Activated naive CD4-positive, alpha-beta T cell (primary cell): ENCODE results near the gene TRIM50.
"Not testable (repeated sequence)": the region's sequence is repeated elsewhere in the genome, so short reads cannot be mapped to it uniquely, and the experiment has no call there.

Experiments used
- DNase-seq, 4 experiments: peaks; one replicate each; lab custom pipeline; 2025; lab: John Stamatoyannopoulos, UW

TRIM50 gene

DNA sequence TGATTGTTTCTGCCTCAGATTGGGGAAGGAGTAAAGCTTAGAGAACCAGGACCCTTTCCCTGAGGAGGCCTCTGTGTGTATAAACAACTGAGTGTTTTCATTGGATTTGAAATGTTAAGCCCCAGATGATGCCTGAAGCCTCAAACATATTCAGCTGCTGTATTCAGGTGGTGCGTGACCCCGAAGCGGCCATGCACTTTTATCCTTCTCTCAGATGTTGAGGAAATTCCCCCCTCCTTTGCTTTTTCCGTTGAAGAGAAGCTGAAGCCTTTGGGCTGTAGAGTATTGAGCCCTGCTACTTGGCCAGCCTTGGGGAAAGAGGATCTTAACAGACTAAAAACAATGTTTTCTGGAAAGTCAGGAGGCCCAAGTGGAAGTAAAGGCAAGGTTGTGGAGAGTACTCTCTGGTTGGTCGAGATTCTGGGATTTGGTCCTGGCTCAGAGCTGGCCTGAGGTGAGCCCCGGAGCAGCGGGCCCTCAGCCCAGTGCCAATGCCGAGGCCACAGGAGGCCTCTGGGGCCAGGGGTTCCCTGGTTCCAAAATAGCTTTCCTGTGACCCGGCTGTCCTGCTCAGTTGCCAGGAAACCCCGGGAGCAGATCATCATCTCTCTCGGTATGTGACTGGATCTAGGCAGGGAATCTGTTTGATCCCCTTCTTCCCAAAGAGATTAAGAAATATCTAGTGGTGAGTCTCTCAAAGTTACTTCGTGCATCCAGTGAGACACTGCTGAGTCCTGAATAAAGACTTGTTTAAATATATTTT is 22.6 kb upstream of the TRIM50 start:
- DNase-seq: no peak

DNA sequence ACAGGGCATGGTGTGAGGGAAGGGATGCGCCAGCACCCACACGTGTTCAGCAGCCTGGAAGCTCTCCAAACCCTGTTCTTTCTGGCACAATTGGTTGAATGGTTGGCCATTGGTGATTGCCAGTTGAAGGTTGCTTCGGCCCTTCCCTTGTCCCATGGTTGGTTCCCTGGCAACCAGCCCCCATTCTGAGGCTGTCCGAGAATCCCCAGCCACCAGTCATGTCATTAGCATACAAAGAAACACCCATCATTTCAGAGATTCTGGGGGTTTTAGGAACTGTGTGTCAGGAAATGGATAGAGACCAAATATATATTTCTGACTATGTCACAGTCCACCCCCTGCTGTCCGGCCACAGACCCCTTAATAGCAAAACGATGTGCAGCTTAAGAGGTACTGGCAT is 21.9 kb upstream of the TRIM50 start:
- no peak for DNase-seq

DNA sequence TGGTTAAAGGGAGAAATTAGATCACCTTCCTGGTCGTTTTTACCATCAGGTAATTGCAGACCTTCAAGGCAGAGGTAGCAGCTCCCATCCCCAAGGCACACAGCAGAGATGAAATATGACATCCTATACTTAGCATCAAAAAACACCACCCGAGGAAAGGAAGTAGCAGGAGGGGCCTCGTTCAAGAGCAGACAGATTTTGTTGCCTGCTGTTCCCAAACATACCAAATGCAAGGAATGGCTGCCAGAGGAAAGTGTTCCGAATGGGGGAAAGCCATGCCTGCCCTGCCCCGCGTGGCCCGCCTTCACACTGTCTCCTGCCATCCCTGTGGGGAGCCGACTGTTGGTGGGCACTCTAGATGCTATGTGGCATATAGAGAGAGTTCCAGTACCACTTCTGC is 18.1 kb upstream of the TRIM50 start:
- no peak for DNase-seq

DNA sequence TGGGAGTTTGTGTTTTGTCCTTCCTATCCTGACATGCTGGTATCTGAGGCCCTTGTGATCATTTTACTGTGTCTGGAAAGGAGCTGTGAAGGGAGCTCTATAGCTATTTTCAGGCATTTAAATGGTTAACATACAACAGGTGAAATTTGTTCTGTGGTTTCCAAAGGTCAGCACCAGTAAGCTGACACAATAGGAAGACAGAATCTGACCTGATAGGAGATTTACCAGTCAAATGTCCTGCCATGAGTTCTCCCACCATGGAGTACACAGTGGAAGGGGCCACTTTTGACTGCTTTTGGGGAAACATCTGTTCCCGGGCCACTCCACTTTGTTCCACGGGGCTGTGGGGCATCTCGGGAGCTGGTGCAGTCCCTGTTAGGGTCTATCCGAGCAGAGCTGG is 17.7 kb upstream of the TRIM50 start:
- no peak for DNase-seq

DNA sequence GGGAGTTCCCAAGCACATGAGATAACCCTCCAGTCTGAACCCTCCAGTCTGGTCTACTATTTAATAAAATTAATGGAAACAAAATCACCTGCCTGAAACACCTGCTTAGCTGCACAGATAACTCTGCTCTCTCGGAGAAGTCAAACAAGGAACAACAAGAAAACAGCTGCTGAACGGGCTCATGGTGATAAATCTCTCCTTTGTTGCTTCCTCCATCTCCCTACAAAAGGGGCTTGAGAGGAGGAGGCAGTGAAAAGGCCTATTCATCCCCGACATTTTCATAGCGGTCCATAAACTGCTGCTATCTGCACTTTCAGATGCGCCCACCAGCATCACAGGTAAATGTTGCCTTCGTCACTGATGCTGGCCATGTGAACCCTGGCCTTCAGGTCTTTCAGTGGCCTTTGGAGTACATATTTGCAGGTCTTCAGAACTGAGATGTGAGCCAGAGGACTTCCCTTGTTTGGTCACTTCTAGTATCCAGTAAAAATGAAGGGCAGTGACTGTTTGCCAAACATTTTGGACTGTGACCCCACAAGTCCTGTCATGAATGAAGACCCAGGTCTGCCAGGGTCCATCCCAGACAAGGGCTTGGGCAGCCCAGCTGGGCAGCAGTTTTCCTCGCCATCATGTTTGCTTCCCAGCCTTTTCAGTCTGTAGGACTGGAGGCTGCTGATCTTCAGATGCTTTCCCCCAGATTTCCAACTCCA is 15.9 kb upstream of the TRIM50 start:
- DNase-seq: no peak

DNA sequence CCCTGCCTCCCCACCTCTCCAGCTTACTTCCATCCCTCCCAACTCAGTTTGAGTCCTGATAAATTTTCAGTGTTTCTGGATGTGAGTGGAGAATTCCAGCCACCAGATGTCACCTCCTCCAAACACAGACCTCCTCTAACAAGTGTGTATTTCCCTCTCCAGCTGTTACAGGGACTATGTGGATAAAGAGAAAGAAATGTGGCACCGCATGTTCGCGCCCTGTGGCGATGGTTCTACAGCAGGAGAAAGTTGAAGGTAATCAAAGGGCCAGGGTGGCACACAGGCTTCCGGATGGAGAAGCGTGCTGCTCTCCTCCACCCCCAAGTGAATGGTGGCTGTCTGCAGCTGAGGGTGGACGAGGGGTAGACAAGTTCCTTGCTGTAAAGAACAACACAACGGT is 14.8 kb upstream of the TRIM50 start:
- DNase-seq: no peak

DNA sequence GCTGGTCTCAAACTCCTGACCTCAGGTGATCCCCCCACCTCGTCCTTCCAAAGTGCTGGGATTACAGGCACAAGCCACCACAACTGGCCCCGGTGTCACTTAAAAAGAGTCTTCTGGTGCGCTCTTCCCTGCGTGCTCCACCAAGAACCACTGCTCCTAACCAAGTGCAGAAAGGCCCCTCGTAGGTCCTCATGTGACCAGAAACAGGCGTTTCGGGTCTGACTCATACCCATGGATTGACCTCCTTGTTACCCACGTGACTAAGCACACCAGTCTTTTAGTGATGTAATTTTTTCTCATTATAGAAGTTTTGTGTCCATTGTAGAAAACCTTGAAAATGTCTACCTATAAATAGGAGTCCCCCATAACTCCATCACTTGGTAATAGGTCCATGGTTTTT is 14.0 kb upstream of the TRIM50 start:
- DNase-seq: no peak

DNA sequence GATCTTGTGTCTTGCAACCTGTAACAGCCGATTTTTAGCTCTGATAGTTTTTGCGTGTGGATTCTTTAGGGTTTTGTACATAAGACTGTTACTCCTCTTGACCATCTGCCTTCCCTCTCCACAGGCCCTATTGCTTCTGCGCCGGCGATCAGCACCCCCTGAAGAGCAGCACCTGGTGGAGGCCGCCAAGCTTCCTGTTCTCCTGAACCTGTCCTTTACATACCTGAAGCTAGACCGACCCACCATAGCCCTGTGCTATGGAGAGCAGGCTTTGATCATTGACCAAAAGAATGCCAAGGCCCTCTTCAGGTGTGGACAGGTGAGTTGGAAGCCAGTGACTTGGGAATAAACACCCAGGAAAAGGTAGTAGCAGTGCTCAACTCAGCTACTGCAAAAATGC is 12.6 kb upstream of the TRIM50 start:
- no peak for DNase-seq

DNA sequence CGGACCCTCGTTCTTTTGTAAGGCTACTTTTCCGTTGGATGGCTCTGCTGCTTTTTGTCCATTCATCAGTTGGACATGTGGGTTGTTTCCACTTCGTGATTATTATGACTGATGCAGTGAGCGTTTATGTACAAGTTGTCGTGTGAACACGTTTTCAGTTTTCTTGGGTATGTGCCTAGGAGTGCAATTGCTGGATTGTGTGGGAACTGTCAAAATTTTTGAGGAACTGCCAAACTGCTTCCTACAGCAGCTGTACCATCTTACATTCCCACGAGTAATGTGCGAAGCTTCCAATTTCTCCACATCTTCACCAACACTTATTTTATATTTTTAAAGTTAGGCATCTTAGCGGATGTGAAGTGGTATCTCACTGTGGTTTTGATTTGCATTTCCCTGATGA is 10.4 kb upstream of the TRIM50 start:
- no peak for DNase-seq

DNA sequence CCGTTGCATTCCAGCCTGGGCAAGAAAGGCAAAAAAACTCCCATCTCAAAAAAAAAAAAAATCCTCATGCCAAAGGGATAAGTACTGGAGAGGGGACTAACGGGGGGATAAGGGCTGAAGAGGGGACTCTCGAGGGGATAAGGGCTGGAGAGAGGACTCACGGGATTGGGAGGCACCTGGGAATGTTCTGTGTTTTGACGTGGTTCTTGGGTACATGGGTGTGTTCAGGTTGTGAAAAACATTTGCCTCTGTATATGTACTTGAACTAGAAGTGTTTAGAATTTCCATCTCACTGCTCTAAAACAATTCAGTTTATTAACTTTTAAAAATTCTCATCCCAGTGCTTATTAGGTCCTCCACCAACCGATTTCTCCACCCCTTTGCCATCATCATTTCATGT is 4.6 kb upstream of the TRIM50 start:
- no peak for DNase-seq

DNA sequence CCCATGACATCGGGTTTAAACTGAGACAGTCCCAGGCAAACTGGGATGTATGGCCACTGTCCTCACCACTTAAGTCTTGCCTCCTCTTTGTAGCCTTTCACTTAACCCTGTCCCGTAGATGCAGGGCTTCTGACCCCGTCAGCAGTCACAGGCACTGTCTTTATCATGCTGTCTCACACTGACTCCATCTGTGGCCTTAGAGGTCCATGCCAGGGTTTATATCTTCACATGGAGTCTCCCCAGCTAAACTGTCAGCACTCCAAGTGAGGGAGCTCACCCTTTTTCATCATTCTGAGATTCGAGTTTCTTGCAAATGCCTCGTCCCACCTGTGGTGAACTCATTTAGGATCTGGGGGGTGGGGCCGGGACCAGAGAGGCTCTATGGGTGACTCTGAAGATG is 2.9 kb upstream of the TRIM50 start:
- no peak for DNase-seq

DNA sequence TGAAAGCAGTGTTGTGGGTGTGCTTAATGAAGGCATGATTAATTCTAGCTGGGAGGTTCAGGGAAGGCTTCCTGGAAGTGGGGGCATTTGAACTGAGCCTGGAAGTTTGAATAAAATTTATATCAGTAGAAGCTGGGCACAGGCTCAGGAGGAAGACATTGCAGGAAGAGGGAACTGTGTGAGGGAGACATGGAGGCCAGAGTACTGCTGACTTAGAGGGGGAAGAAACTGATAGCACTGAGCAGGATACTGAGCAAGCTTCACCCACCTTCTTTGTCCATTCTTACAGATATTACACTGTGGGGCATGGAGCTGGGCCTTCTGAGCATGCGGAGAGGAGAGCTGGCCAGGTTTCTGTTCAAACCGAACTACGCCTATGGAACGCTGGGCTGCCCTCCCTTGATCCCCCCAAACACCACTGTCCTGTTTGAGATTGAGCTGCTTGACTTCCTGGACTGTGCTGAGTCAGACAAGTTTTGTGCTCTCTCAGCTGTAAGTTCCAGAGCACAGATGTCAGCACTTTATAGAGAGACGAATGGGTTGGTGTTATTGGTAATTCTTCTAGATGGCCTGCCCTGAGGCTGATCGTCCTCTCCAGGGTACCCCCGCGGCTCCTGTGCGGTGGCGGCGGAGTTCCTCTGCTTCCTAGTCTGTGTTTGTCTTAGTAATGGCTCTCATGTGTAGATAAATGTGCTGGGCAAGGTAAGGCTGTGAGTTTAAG is 2.1 kb upstream of the TRIM50 start:
- DNase-seq: no peak

DNA sequence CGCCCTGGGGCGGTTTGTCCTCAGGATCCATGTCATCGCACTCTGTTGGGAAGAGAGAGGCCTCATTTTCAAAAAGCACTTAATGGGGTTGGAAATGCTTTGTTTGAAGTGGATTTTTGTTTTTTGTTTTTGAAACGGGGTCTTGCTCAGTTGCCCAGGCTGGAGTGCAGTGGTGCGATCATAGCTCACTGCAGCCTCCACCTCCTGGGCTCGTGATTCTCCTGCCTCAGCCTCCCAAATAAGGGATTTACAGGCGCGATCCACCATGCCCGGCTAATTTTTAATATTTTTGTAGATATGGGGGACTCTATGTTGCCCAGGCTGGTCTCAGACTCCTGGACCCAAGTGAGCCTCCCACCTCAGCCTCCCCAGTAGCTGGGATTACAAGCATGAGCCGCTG is 814 bp upstream of the TRIM50 start:
- no peak for DNase-seq

DNA sequence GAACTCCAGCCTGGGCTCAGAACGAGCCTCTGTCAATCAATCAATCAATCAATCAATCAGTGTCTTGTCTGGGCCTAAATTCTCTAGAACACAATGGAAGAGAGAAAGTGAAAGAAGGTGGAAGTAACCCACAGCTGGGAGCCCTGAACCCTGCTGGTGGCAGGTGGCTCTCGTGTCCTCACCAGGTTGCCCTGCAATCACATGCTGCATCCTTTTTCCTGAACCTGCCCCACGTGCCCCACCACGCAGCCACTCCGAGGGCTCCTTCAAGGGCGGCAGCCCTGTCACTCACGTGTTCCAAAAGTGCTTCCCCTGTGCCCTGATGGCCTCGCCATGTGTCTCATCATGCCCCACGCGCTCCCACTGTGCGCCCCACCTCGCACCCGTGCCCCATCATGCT is 433 bp downstream of the TRIM50 start:
- not testable (repeated sequence) for DNase-seq

DNA sequence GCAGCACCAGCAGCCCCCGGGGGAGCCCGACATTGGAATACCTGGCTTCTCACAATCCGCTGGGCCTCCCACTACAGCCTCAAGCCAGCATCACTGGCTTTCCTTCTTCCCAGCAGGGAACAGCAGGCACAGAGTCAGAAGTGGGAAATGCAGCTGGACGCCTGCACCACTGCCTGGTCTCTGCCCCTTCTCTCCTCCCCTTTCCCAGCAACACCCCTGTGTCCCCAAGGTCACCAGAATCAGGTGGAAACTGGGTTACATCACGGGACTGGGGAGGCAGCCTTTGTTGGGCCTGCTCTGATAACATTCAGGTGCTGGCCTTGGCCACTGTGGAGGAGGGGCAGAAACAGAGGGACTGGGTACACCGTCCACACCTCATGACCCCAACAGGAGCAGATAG is 2.5 kb downstream of the TRIM50 start:
- DNase-seq: not testable (repeated sequence)

DNA sequence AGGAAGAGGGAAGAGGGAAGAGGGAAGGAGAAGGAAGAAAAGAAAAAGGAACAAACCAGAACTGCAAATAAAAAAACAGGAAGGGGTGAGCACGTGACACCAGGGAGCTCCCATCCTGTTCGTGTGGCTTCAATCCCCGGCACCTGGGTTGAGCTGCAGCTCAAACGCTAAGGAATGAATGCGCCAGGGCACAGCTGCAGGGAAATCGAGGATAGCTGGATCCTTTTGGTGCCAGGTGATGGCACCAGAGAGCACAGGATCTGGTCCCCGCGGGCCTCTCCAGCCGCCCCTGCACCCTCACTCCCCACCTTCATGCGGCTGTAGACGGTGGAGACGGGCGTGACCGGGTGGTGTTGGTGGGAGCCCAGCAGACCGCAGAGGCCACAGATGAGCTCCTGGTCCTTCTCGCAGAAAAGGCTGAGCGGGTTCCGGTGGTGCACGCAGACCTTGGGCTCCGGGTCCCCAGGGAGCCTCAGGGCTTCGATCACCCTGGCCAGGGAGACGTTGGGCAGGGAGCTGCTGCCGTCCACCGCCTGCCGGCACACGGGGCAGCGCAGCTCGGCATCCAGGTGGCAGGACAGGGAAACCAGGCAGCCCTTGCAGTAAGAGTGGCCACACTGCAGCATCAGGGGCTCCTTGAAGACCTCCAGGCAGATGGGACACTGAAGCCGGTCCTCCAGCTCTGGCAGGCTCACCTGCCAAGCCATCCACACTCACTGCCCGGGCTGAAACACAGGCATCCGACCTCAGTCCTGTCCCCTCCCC is 3.6 kb downstream of the TRIM50 start:
- peak in 3 of 4 experiments; percentile 4 to 32 (median 28) for DNase-seq

DNA sequence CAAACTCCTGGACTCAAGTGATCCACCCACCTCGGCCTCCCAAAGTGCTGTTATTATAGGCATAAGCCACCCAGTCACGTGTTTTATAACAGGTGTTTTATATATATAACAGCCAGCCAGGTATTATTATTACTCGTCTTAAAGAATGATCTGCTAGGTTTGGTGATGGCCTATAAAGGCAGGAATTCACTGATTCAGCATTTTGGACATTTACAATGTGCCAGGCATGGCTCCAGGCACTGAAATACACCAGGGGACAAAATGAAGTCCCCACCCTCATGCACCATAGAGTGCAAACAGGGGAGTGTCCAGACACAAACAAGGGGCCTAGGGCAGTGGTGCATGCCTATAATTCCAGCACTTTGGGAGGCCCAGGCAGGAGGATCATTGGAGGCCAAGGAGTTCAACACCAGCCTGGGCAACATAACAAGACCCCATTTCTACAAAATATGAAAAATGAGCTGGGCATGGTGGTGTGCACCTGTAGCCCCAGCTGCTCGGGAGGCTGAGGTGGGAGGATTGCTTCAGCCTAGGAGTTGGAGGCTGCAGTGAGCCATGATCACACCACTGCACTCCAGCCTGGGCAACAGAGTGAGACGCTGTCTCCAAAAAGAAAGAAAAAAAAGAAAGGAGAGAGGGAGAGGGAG is 4.3 kb downstream of the TRIM50 start:
- DNase-seq: not testable (repeated sequence)

DNA sequence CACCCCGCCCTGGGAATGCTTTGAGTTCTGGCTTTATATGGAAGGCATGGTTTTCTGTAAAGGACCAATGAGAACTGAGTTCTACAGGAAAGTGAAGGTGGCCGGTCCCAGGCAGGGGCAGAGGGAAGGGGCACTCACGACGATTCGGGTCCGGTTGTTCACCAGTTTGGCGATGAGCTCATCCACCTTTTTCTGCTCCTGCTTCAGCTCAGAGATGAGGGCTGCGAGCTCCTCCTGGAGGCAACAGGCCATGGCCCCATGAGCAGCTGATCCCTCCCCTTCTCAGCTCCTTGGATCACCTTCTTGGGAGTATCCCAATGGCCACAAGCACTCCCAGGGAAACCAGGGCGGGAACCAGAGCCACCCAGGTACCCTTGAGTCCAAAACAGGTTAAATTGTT is 7.9 kb downstream of the TRIM50 start:
- not testable (repeated sequence) for DNase-seq

DNA sequence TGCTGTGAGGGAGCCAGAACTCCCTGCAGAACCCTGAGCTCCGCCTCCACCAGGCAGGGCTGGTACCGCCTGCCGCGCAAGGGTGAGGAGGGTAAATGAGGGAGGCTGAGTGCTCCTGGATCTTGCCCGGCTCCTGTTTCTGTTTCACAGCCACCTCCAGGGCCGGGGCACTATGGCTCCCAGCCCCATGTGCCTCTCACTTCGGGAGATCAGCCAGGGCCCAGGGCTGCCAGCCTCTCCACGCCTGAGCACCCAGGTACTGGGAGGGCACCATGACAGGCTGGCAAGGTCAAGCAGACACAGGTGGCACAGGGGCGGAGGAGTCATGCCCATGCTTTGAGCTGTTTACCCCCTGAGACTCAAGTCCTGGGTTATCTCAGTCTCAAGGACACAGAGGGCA is 8.3 kb downstream of the TRIM50 start:
- not testable (repeated sequence) for DNase-seq

DNA sequence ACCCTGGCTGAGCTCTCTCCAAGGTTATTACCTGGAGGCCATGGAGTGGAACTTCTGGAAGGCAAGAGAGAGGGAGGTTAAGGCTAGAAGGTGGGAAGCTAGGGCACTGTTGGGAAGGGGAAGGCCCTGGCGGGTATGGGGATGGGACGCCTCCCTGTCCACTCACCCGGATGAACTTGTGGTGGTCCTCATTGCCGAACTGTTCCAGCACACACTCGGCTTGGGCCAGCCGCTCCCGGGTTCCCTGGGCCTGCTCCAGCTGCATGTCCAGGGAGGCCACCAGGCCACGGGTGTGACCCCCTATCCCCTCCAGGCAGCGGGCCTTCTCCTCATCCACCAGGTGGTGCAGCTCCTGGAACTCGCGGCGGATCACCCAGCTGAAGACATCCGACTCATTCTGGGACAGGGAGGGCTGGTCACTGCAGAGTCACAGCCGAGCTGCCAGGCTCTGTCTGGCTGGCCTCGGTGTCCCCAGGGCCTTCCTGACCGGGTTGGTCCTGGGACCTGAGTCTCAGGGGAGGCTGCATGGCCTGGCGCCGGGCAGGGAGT is 9.2 kb downstream of the TRIM50 start:
- not testable (repeated sequence) for DNase-seq

DNA sequence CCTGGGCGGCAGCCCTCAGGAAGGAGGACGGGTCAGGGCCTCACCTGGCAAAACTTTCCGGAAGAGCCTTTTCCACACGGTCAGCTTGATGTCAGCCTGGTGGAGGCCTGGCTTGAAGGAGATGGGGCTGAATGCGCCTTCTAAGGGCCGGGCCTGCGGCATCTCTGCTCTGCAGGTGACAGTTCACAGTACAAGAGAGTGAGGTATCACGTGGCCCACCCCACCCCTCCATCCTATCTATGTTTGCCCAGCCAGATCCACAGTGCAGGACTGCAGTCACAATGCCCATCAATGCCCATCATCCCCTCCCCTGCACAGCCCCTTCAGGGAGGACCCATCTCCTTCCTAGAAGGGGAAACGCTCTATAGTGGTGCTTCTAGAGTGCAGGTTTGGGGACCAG is 11.4 kb downstream of the TRIM50 start:
- no peak for DNase-seq
